Mesothelial cell of epicardium (in vitro differentiated cells): Measurements from ENCODE around the gene SYAP1. TPM values are rescaled to one million over a fixed set of nuclear protein-coding genes. Genes with fewer than 3 reads are reported as not detected.

Experiments used
- DNase-seq, 2 experiments: peaks; one replicate each; pipeline ENCODE4 v3.0.0; 2021; ENCODE audit warnings: low spot score in 2 of 2; ENCODE audit not compliant: unreplicated experiment in 2 of 2
- H3K27ac Mint-ChIP-seq: 2 replicates; pipeline ENCODE4 v1.8.0; 2021; ENCODE audit warnings: mixed read lengths
- H3K27me3 Mint-ChIP-seq: 2 replicates; pipeline ENCODE4 v1.8.0; 2021; ENCODE audit warnings: low read depth, mixed read lengths
- H3K36me3 Mint-ChIP-seq: 2 replicates; pipeline ENCODE4 v1.8.0; 2021; ENCODE audit warnings: mixed read lengths
- H3K4me1 Mint-ChIP-seq: 2 replicates; pipeline ENCODE4 v1.8.0; 2021; ENCODE audit warnings: mixed read lengths
- H3K4me3 Mint-ChIP-seq: 2 replicates; pipeline ENCODE4 v1.8.0; 2021; ENCODE audit warnings: mild to moderate bottlenecking, moderate library complexity, mixed read lengths
- H3K9me3 Mint-ChIP-seq: 2 replicates; pipeline ENCODE4 v1.8.0; 2021; ENCODE audit warnings: mixed read lengths
- CTCF ChIP-seq: fragments of 200-600 bp; sonication (generic); IDR thresholded peaks from one replicate; pipeline ENCODE4 v1.5.0; 2021; ENCODE audit warnings: antibody characterized with exemption; ENCODE audit not compliant: unreplicated experiment
- total RNA-seq: library from RNA; stranded (reverse); gene quantifications from 3 replicates; pipeline ENCODE4 v1.2.1, GENCODE V29; 2021

Gene SYAP1
- total RNA-seq, 1 donor from 2014 or later: 41.1 TPM

- H3K4me3 Mint-ChIP-seq: peak overlapping the region; percentile 34
- peaks cover 12% of the 10 kb centered on the region for H3K36me3 Mint-ChIP-seq
- TF ChIP-seq CTCF: no peak
- peaks cover 3% of the 10 kb centered on the region for H3K9me3 Mint-ChIP-seq
- H3K27me3 Mint-ChIP-seq: no peaks in the 10 kb centered on the region
- DNase-seq: no peak
- H3K4me1 Mint-ChIP-seq: peaks cover 15% of the 10 kb centered on the region
- H3K27ac Mint-ChIP-seq: peak overlapping the region; percentile 48
These were observed 88.6 kb downstream of the SYAP1 start for GRCh38 chrX:16807976-16808542.

- no peak for TF ChIP-seq CTCF
- DNase-seq: no peak
- H3K36me3 Mint-ChIP-seq: peaks cover 9% of the 10 kb centered on the region
- peaks cover 3% of the 10 kb centered on the region for H3K9me3 Mint-ChIP-seq
- no peaks in the 10 kb centered on the region for H3K4me1 Mint-ChIP-seq
- H3K27ac Mint-ChIP-seq: no peak overlapping the region
- H3K4me3 Mint-ChIP-seq: no peak overlapping the region
- H3K27me3 Mint-ChIP-seq: no peaks in the 10 kb centered on the region
These were observed 95.2 kb downstream of the SYAP1 start for GRCh38 chrX:16814597-16814996.

Other genes with a start within 250 kb of the SYAP1 start
- gene S100G, start 69.5 kb upstream of the SYAP1 start, total RNA-seq: not detected in 3 replicates
- 75.1 to 78.1 TPM (median 75.3 TPM) in 3 replicates for gene CTPS2, start 6.9 kb upstream of the SYAP1 start, total RNA-seq
- 24.4 to 25.4 TPM (median 24.7 TPM) in 3 replicates for gene TXLNG, start 66.9 kb downstream of the SYAP1 start, total RNA-seq
- gene RBBP7, start 150.8 kb downstream of the SYAP1 start, total RNA-seq: 221 to 229 TPM (median 225 TPM) in 3 replicates
- gene REPS2, start 227.0 kb downstream of the SYAP1 start, total RNA-seq: 5.2 to 7.2 TPM (median 6.9 TPM) in 3 replicates